Measurements from ENCODE around the gene ATF6. TPM values are rescaled to one million over a fixed set of nuclear protein-coding genes. Genes with fewer than 3 reads are reported as not detected.

Gene ATF6
- total RNA-seq, 1 donor from 2014 or later, result 31.3 TPM

DNA sequence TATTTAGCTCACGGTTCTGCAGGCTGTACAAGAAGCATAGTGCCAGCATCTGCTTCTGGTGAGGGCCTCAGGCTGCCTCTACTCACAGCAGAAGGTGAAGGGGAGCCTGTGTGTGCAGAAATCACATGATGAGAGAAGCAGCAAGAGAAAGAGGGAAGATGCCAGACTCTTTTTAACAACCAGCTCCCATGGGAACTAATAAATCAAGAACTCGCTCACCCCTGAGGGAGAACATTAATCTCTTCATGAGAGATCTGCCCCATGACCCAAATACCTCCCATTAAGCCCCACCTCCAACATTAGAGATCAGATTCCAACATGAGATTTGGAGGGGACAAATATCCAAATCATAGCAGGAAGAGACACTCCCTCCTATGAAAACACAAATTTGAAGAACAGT is 183.4 kb downstream of the ATF6 start:
- peaks cover 14% of the 10 kb centered on the region for H3K4me1 ChIP-seq
- no peaks in the 10 kb centered on the region for H3K27me3 ChIP-seq (ENCODE audit: low read depth)
- no peak overlapping the region for H3K4me3 ChIP-seq
- no peak overlapping the region for H3K27ac ChIP-seq
- H3K36me3 ChIP-seq, result peaks cover 2% of the 10 kb centered on the region
- no peak for TF ChIP-seq CTCF (IDR thresholded peaks at IDR 0.05)
- intact Hi-C loops (cut with DNase I), result no loop called here
- no peaks in the 10 kb centered on the region for H3K9me3 ChIP-seq
- ATAC-seq (no peak), DNase-seq (no peak)

GRCh38 chr1:161950377-161950776 is 184.3 kb downstream of the ATF6 start:
- Histone ChIP-seq H3K27ac (no peak overlapping the region), H3K36me3 (no peaks in the 10 kb centered on the region), H3K4me1 (peaks cover 15% of the 10 kb centered on the region), H3K27me3 (ENCODE audit: low read depth) (no peaks in the 10 kb centered on the region), H3K4me3 (no peak overlapping the region), H3K9me3 (no peaks in the 10 kb centered on the region)
- DNase-seq (no peak), ATAC-seq (no peak)
- TF ChIP-seq CTCF (IDR thresholded peaks at IDR 0.05), result no peak
- intact Hi-C loops (cut with DNase I), result no loop called here

DNA sequence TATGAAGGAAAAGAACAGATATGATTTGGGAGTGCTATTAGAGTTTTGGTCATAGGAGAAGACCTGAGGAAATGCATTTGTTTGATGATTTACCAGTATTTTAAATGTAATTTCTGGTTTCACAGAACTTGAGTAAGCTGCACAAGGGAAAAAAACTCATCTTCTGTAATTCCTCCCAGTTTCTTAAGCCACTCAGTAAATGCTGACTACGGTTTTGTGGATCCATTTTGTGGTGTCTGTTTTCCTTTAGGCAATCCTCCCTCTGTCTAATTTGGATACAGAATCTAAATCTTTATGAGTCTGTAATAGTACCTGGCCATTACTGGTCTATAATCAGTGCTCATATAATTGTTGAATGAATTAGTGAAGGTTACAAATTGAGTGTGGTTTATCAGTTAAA is 185.5 kb downstream of the ATF6 start:
- Histone ChIP-seq H3K27me3 (ENCODE audit: low read depth) (no peaks in the 10 kb centered on the region), H3K9me3 (no peaks in the 10 kb centered on the region), H3K4me1 (peaks cover 15% of the 10 kb centered on the region), H3K4me3 (no peak overlapping the region), H3K36me3 (no peaks in the 10 kb centered on the region), H3K27ac (no peak overlapping the region)
- ATAC-seq (no peak), DNase-seq (no peak)
- intact Hi-C loops (cut with DNase I), result no loop called here
- TF ChIP-seq CTCF (IDR thresholded peaks at IDR 0.05), result no peak

GRCh38 chr1:161952607-161953172 is 186.6 kb downstream of the ATF6 start:
- no peaks in the 10 kb centered on the region for H3K36me3 ChIP-seq
- ATAC-seq (no peak), DNase-seq (no peak)
- no peak overlapping the region for H3K27ac ChIP-seq
- H3K4me1 ChIP-seq, result peaks cover 15% of the 10 kb centered on the region
- no peak overlapping the region for H3K4me3 ChIP-seq
- intact Hi-C loops (cut with DNase I), result no loop called here
- no peaks in the 10 kb centered on the region for H3K27me3 ChIP-seq (ENCODE audit: low read depth)
- no peaks in the 10 kb centered on the region for H3K9me3 ChIP-seq
- no peak for TF ChIP-seq CTCF (IDR thresholded peaks at IDR 0.05)

- Histone ChIP-seq H3K4me3 (no peak overlapping the region), H3K27me3 (ENCODE audit: low read depth) (no peaks in the 10 kb centered on the region), H3K27ac (no peak overlapping the region), H3K4me1 (peaks cover 15% of the 10 kb centered on the region), H3K9me3 (no peaks in the 10 kb centered on the region), H3K36me3 (peaks cover 5% of the 10 kb centered on the region)
- no peak for TF ChIP-seq CTCF (IDR thresholded peaks at IDR 0.05)
- ATAC-seq (no peak), DNase-seq (no peak)
- intact Hi-C loops (cut with DNase I), result no loop called here
Observed at GRCh38 chr1:161953256-161953920, 187.3 kb downstream of the ATF6 start.
